Ovary (tissue), 1 donor: ENCODE results near the gene RALA.

Experiments used
- EP300 ChIP-seq: sonication (generic); formaldehyde crosslinking; IDR thresholded peaks from one replicate; pipeline ENCODE4 v1.6.1; 2017; ENCODE audit warnings: antibody characterized with exemption
- POLR2A ChIP-seq: fragments of 450-650 bp; IDR thresholded peaks from one replicate; pipeline ENCODE4 v1.6.1; 2017; ENCODE audit warnings: antibody characterized with exemption, mild to moderate bottlenecking, moderate library complexity

DNA sequence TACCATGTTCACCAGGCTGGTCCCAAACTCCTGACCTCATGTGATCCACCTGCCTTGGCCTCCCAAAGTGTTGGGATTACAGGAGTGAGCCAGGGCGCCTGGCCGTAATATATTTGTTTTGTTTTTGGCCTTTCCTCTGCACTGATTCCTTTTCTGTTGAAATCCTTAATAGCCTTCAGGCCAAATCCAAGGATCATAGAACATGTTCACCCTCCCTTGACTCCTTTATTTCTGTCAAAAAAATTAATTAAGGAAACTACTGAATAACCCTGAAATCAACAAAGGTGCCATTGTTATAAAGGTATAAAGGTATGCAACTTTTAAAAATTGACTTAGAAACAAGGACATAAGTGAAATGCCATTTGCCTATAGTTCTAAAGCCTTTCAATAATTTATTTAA is 15.5 kb upstream of the RALA start:
- TF ChIP-seq POLR2A (no peak), EP300 (no peak)
